Testis (tissue), 2 donors: Measurements from ENCODE around the gene KCNQ1.

Experiments
- POLR2A ChIP-seq: fragments of 450-650 bp; IDR thresholded peaks from one replicate; pipeline ENCODE4 v1.6.1; 2017; ENCODE audit warnings: antibody characterized with exemption, mild to moderate bottlenecking, moderate library complexity
- TF ChIP-seq, protein P1 (sequence below), 3 experiments: fragments of 450-650 bp in 2 of 3; fragments of 200-600 bp in 1 of 3; sonication (generic) in 1 of 3; IDR thresholded peaks; one replicate each; pipeline ENCODE4 v1.5.1; 2016 to 2019; ENCODE audit warnings: antibody characterized with exemption in 3 of 3, mild to moderate bottlenecking in 2 of 3, moderate library complexity in 1 of 3

DNA sequence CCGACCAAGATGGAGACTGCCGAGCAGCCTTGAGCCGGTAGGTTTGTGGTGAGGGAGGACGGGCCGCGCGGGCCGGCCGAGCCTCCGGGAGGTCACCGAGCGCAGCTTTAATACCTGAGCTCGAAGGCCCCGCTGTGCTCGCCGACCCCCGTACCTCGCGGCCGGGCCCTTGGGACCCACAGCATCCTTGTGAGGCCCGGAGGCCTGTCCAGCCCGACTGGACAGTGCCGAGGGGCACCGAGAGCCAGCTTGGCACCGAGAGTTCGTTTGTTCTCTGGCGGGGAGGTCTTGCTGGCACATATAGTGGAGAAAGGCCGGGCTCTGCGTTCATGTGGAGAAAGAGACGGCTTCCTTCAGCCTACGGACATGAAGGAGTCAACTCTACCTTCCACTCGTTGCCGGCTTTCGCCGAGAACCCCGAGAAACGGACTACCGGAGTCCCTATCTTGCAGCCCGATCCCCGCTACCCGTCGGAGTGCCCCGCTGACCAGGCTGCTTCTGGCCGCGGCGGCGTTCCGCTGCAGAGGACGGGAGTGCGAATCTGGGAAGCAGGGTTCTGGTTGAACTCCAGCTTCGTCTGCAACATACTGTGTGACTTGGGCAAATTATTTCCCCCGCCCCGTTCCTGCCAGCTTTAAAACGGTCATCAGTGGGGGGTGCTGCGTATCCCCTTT, 43.9 kb upstream of the KCNQ1 start:
- TF ChIP-seq, protein P1, sequence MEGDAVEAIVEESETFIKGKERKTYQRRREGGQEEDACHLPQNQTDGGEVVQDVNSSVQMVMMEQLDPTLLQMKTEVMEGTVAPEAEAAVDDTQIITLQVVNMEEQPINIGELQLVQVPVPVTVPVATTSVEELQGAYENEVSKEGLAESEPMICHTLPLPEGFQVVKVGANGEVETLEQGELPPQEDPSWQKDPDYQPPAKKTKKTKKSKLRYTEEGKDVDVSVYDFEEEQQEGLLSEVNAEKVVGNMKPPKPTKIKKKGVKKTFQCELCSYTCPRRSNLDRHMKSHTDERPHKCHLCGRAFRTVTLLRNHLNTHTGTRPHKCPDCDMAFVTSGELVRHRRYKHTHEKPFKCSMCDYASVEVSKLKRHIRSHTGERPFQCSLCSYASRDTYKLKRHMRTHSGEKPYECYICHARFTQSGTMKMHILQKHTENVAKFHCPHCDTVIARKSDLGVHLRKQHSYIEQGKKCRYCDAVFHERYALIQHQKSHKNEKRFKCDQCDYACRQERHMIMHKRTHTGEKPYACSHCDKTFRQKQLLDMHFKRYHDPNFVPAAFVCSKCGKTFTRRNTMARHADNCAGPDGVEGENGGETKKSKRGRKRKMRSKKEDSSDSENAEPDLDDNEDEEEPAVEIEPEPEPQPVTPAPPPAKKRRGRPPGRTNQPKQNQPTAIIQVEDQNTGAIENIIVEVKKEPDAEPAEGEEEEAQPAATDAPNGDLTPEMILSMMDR (IDR thresholded peaks at IDR 0.05) = no peak
- TF ChIP-seq POLR2A = no peak
